Ovary (tissue), 3 donors: Measurements from ENCODE around the gene FLNB.

ENCODE experiments used
- CTCF ChIP-seq, 3 donors: fragments of 450-650 bp in 2 of 3; fragments of 200-600 bp in 1 of 3; IDR thresholded peaks; one replicate each; pipeline versions ENCODE4 v1.5.1 to v1.8.0; 2016 to 2022; ENCODE audit warnings: antibody characterized with exemption in 3 of 3, mild to moderate bottlenecking in 1 of 3
- EP300 ChIP-seq: sonication (generic); formaldehyde crosslinking; IDR thresholded peaks from one replicate; pipeline ENCODE4 v1.6.1; 2017; ENCODE audit warnings: antibody characterized with exemption
- donor health status: DM: no; HTN: no; CAD: no.

- peak; percentile 42 to 57 (median 52) for TF ChIP-seq CTCF (IDR thresholded peaks at IDR 0.05)
- no peak for TF ChIP-seq EP300
These were observed 159.5 kb downstream of the FLNB start for GRCh38 chr3:58167431-58168351.
